GM12873 (cell line): ENCODE data around the gene SWT1.

ENCODE experiments used
- CTCF ChIP-seq: IDR thresholded peaks from 2 replicates; pipeline ENCODE4 v1.5.1; 2012; ENCODE audit warnings: low read depth, mild to moderate bottlenecking, moderate library complexity, low read length, control low read depth; ENCODE audit not compliant: insufficient read depth; ENCODE audit errors: missing control alignments

SWT1 gene

DNA sequence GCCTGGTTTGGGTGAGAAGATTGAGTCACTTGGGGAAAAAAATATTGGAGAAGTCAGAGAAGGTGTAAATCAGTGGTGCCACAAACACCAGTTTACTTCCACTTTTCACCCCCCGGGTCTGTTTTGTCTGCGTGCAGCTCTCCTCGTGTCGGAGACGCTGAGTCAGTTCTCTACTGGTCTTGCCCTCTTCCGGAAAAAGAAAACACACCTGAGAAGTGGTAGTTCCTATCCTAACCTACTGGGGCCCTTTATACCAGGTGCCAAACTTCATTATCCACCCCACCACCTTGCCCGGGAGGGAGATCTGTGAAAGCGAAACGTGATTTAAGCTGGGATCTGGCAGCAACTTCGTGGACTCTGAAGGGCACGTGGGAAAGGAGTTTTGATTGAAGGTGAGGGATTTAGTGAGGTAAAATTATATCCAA is 160.9 kb downstream of the SWT1 start:
- peak; percentile 29 for TF ChIP-seq CTCF

DNA sequence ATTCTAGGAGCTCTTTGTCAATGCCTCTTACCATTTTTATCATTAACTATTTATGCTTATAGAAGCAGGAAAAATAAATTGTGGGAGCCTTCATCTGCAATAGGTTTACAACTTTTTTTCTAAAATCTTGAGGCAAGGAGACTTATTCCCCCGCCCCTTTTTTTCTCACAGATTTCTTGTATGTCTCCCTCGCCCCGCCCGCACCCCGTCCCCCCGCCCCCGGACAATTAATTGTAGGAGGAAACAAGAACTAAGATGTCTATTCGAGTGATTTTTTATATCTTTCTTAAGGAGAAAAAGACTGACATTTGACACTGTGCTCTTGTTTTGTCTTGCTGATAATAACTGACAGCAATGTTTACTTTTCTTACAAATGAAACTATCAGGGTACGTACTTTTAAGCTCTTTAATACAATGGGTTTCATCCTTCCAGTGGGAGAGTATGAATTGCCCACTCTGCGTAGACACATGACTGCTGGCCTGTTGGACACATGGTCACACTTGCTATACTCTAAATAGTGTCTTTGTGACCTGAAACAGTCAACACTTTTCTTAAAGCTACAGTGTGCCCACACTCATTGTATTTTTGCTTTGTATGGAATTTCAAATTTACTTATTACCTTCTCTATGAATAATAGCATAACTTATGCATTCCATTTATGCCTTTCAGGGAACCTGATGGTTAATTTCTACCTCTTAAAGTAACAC is 161.6 kb downstream of the SWT1 start:
- TF ChIP-seq CTCF: no peak

GRCh38 chr1:185319139-185319475 is 162.1 kb downstream of the SWT1 start:
- TF ChIP-seq CTCF: no peak

GRCh38 chr1:185322636-185323035 is 165.7 kb downstream of the SWT1 start:
- TF ChIP-seq CTCF: no peak

DNA sequence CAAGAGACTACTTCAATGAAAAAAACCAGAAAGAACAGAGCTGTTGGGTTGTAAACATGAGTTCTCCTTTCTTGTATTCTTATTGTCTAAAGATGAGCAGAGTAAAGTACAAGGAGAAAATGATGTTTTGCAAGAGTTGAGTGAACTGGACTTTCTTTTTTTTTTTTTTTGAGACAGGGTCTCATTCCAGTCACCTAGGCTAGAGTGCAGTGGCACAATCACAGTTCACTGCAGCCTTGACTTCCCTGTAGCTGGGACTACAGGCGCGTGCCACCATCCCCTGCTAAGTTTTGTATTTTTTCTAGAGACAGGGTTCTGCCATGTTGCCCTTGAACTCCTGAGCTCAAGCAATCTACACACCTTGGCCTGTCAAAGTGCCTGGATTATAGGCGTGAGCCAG is 167.2 kb downstream of the SWT1 start:
- TF ChIP-seq CTCF: no peak

GRCh38 chr1:185325413-185325812 is 168.4 kb downstream of the SWT1 start:
- TF ChIP-seq CTCF: no peak

DNA sequence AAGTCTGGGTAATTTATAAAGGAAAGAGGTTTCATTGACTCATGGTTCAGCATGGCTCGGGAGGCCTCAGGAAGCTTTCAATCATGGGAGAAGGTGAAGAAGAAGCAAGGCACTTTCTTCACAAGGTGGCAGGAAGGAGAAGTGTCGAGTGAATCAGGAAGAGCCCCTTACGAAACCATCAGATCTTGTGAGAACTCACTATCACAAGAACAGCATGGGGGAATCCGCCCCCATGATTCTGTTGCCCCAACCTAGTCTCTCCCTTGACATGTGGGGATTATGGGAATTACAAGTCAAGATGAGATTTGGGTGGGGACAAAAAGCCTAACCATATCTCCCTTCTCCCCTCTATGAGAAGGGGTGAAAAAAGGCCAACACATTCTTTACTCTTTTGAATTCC is 171.3 kb downstream of the SWT1 start:
- no peak for TF ChIP-seq CTCF

DNA sequence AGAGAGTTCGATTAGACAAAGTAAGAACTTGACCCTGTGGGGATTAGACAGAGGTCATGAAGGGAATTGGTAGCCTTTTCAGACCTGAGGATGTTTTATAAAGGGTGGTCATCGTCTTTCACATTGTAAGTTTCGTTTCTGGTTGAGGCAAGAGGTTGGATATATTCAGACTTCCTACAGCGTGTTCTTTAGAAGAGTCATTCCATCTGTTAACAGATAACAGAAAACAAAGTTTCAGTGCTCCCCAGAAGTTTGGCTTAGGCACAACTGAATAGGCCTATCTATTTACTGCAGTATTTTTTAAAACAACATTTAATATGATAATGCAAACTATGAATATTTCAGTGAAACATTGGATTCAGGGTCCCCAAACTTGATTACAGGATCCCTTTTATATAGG is 177.2 kb downstream of the SWT1 start:
- TF ChIP-seq CTCF: no peak
